Measurements from ENCODE around the gene DRC1. TPM values are rescaled to one million over a fixed set of nuclear protein-coding genes. Genes with fewer than 3 reads are reported as not detected.

Gene DRC1
- total RNA-seq, 2 donors from 2014 or later = not detected

- DNase-seq = no peak
- H3K36me3 Mint-ChIP-seq (ENCODE audit: low read depth) = peaks cover 4% of the 10 kb centered on the region
- ATAC-seq = no peak
- peaks cover 4% of the 10 kb centered on the region for H3K4me1 Mint-ChIP-seq
- H3K9me3 ChIP-seq (ENCODE audit: control insufficient read depth, low read length, poor library complexity, severe bottlenecking) = no peaks in the 10 kb centered on the region
- no peak overlapping the region for H3K27ac Mint-ChIP-seq
- H3K4me3 Mint-ChIP-seq = no peak overlapping the region
- H3K27me3 Mint-ChIP-seq = peaks cover 20% of the 10 kb centered on the region
Measured at GRCh38 chr2:26455670-26456439, 54.1 kb downstream of the DRC1 start.

- ATAC-seq (no peak), DNase-seq (no peak)
- Mint-ChIP-seq H3K27me3 (peaks cover 20% of the 10 kb centered on the region), H3K4me1 (peaks cover 4% of the 10 kb centered on the region), H3K4me3 (no peak overlapping the region), H3K36me3 (ENCODE audit: low read depth) (peaks cover 4% of the 10 kb centered on the region), H3K27ac (no peak overlapping the region)
- H3K9me3 ChIP-seq (ENCODE audit: control insufficient read depth, low read length, poor library complexity, severe bottlenecking) = no peaks in the 10 kb centered on the region
Measured at GRCh38 chr2:26456440-26457250, 54.9 kb downstream of the DRC1 start.

GRCh38 chr2:26457251-26457666 lies 55.5 kb downstream of the DRC1 start:
- peaks cover 4% of the 10 kb centered on the region for H3K36me3 Mint-ChIP-seq (ENCODE audit: low read depth)
- ATAC-seq = no peak
- H3K27me3 Mint-ChIP-seq = peaks cover 20% of the 10 kb centered on the region
- H3K9me3 ChIP-seq (ENCODE audit: control insufficient read depth, low read length, poor library complexity, severe bottlenecking) = no peaks in the 10 kb centered on the region
- H3K27ac Mint-ChIP-seq = no peak overlapping the region
- DNase-seq = no peak
- no peak overlapping the region for H3K4me3 Mint-ChIP-seq
- peaks cover 4% of the 10 kb centered on the region for H3K4me1 Mint-ChIP-seq

GRCh38 chr2:26457695-26458364 lies 56.1 kb downstream of the DRC1 start:
- H3K27ac Mint-ChIP-seq = no peak overlapping the region
- H3K27me3 Mint-ChIP-seq = peaks cover 20% of the 10 kb centered on the region
- H3K4me1 Mint-ChIP-seq = peaks cover 4% of the 10 kb centered on the region
- no peak for DNase-seq
- no peaks in the 10 kb centered on the region for H3K9me3 ChIP-seq (ENCODE audit: control insufficient read depth, low read length, poor library complexity, severe bottlenecking)
- no peak for ATAC-seq
- H3K4me3 Mint-ChIP-seq = no peak overlapping the region
- H3K36me3 Mint-ChIP-seq (ENCODE audit: low read depth) = peaks cover 4% of the 10 kb centered on the region

GRCh38 chr2:26458365-26459042 lies 56.8 kb downstream of the DRC1 start:
- no peaks in the 10 kb centered on the region for H3K9me3 ChIP-seq (ENCODE audit: control insufficient read depth, low read length, poor library complexity, severe bottlenecking)
- H3K27ac Mint-ChIP-seq = no peak overlapping the region
- no peak for ATAC-seq

GRCh38 chr2:26459991-26460612 lies 58.4 kb downstream of the DRC1 start:
- DNase-seq = no peak
- peaks cover 4% of the 10 kb centered on the region for H3K4me1 Mint-ChIP-seq
- no peak for ATAC-seq
- H3K9me3 ChIP-seq (ENCODE audit: control insufficient read depth, low read length, poor library complexity, severe bottlenecking) = no peaks in the 10 kb centered on the region
- peaks cover 8% of the 10 kb centered on the region for H3K27me3 Mint-ChIP-seq
- H3K4me3 Mint-ChIP-seq = no peak overlapping the region
- H3K27ac Mint-ChIP-seq = no peak overlapping the region
- H3K36me3 Mint-ChIP-seq (ENCODE audit: low read depth) = no peaks in the 10 kb centered on the region

More at GRCh38 chr2:26458365-26459042, 56.8 kb downstream of the DRC1 start:
- Mint-ChIP-seq H3K4me3 (no peak overlapping the region), H3K4me1 (peaks cover 4% of the 10 kb centered on the region), H3K27me3 (peaks cover 13% of the 10 kb centered on the region), H3K36me3 (ENCODE audit: low read depth) (peaks cover 4% of the 10 kb centered on the region)
- DNase-seq = no peak

GRCh38 chr2:26460613-26461031 lies 58.9 kb downstream of the DRC1 start:
- no peaks in the 10 kb centered on the region for H3K36me3 Mint-ChIP-seq (ENCODE audit: low read depth)
- peaks cover 4% of the 10 kb centered on the region for H3K4me1 Mint-ChIP-seq
- H3K9me3 ChIP-seq (ENCODE audit: control insufficient read depth, low read length, poor library complexity, severe bottlenecking) = no peaks in the 10 kb centered on the region
- H3K4me3 Mint-ChIP-seq = no peak overlapping the region
- no peak for DNase-seq
- H3K27me3 Mint-ChIP-seq = peaks cover 8% of the 10 kb centered on the region
- H3K27ac Mint-ChIP-seq = no peak overlapping the region
- ATAC-seq = no peak

GRCh38 chr2:26461601-26462023 lies 59.9 kb downstream of the DRC1 start:
- peaks cover 4% of the 10 kb centered on the region for H3K4me1 Mint-ChIP-seq
- no peak for DNase-seq
- no peaks in the 10 kb centered on the region for H3K36me3 Mint-ChIP-seq (ENCODE audit: low read depth)
- no peak for ATAC-seq
- no peak overlapping the region for H3K27ac Mint-ChIP-seq
- no peaks in the 10 kb centered on the region for H3K9me3 ChIP-seq (ENCODE audit: control insufficient read depth, low read length, poor library complexity, severe bottlenecking)
- peaks cover 8% of the 10 kb centered on the region for H3K27me3 Mint-ChIP-seq
- no peak overlapping the region for H3K4me3 Mint-ChIP-seq

- ATAC-seq (no peak), DNase-seq (no peak)
- H3K4me3 Mint-ChIP-seq = no peak overlapping the region
- no peak overlapping the region for H3K27ac Mint-ChIP-seq
- H3K27me3 Mint-ChIP-seq = peaks cover 8% of the 10 kb centered on the region
- H3K9me3 ChIP-seq (ENCODE audit: control insufficient read depth, low read length, poor library complexity, severe bottlenecking) = no peaks in the 10 kb centered on the region
- no peaks in the 10 kb centered on the region for H3K36me3 Mint-ChIP-seq (ENCODE audit: low read depth)
- H3K4me1 Mint-ChIP-seq = peaks cover 4% of the 10 kb centered on the region
Measured at GRCh38 chr2:26462100-26462499, 60.4 kb downstream of the DRC1 start.

GRCh38 chr2:26462511-26463243 lies 61.0 kb downstream of the DRC1 start:
- Mint-ChIP-seq H3K4me3 (no peak overlapping the region), H3K4me1 (peaks cover 6% of the 10 kb centered on the region), H3K27ac (no peak overlapping the region), H3K36me3 (ENCODE audit: low read depth) (no peaks in the 10 kb centered on the region), H3K27me3 (peaks cover 8% of the 10 kb centered on the region)
- ATAC-seq = no peak
- no peak for DNase-seq
- H3K9me3 ChIP-seq (ENCODE audit: control insufficient read depth, low read length, poor library complexity, severe bottlenecking) = no peaks in the 10 kb centered on the region

GRCh38 chr2:26463244-26464192 lies 61.8 kb downstream of the DRC1 start:
- DNase-seq (no peak), ATAC-seq (no peak)
- Mint-ChIP-seq H3K27ac (no peak overlapping the region), H3K36me3 (ENCODE audit: low read depth) (no peaks in the 10 kb centered on the region), H3K27me3 (peaks cover 8% of the 10 kb centered on the region), H3K4me1 (peaks cover 6% of the 10 kb centered on the region), H3K4me3 (no peak overlapping the region)
- H3K9me3 ChIP-seq (ENCODE audit: control insufficient read depth, low read length, poor library complexity, severe bottlenecking) = no peaks in the 10 kb centered on the region

Data from T-helper 17 cell (primary cell).